NOMO-1 treated with DMSO at 0.1 percent for 48 hours (cell line): ENCODE results near the gene SERTM2.
A peak's percentile ranks its signal among the peaks of the same experiment; 100 is the strongest.
"Not testable (repeated sequence)": the region's sequence is repeated elsewhere in the genome, so short reads cannot be mapped to it uniquely, and the experiment has no call there.

ENCODE experiments used
- DNase-seq: peaks from one replicate; lab custom pipeline; 2025; ENCODE audit not compliant: unreplicated experiment; lab: John Stamatoyannopoulos, UW

The SERTM2 gene

GRCh38 chrX:111511477-111511876 is at the start of gene SERTM2:
TSS of gene SERTM2 (plus strand) at chrX:111511645. CDS start at chrX:111518858, 7,213 bp downstream.
- DNase-seq = peak; percentile 77

GRCh38 chrX:111465669-111466068 is 45.8 kb upstream of the SERTM2 start:
- no peak for DNase-seq

DNA sequence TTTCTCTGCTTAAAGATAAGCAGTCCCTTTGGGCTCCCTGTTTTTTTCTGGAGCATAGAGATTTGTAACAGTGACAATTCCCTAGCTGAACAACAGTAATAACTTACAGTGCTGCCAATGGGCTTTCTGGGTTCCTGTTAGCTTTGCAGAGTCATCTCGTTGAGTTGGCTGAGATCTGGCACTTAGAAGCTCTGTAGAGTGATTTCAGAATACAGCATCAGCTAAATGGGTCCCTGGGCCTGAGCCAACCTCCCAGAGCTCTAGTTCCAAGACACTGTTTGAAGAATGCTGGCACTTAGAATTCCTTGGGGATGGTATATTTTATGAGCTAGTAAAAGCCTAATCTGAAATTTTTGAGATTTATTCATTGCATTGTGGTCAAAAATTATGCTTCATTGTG is 43.5 kb upstream of the SERTM2 start:
- no peak for DNase-seq

GRCh38 chrX:111470681-111471403 is 40.6 kb upstream of the SERTM2 start:
- DNase-seq = no peak

- DNase-seq = no peak
These were observed 29.5 kb upstream of the SERTM2 start for GRCh38 chrX:111481896-111482295.

GRCh38 chrX:111483135-111483534 is 28.3 kb upstream of the SERTM2 start:
- no peak for DNase-seq

DNA sequence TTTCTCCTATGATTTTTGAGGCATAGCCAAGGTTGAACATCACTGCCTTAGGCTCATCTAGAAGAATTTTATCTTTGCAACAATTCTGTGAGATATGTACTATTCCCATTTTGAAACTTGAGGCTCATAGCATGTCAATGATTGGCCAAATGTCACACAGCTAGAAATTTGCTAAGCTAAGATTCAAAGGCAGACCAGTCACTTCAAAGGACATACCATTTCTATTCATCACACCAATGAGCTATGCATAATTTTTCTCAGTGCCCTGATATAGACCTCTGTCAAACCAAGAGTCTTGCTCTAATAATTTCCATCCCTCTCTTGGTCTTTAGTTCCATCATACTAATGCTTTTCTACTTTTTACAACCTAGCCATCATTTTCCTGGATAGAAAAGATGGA is 27.6 kb upstream of the SERTM2 start:
- DNase-seq = no peak

- DNase-seq = peak; percentile 59
These were observed 20.8 kb upstream of the SERTM2 start for GRCh38 chrX:111490688-111491087.

- DNase-seq = no peak
These were observed 19.4 kb upstream of the SERTM2 start for GRCh38 chrX:111492085-111492484.

- DNase-seq = no peak
These were observed 12.8 kb upstream of the SERTM2 start for GRCh38 chrX:111498538-111499103.

- no peak for DNase-seq
These were observed 7.9 kb upstream of the SERTM2 start for GRCh38 chrX:111503485-111503993.

GRCh38 chrX:111504941-111505340 is 6.5 kb upstream of the SERTM2 start:
- peak; percentile 58 for DNase-seq

DNA sequence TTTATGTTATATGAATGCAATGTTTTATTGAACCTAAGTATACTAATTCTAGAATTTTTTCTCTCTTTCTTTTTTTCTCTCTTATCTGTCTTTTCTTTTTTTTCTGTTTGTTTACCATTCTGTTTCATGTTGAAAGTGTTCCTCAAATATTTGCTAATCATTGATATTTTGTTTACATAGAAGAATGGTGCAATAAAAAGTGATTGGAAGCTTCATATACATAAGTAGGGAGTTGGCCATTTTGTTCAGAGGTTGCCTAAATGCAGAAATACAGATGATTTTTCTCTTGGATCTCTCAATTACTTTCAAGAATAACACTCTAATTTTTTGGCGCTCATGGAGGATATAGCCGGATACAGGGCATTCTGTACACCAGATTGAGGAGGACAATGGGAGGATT is 5.7 kb upstream of the SERTM2 start:
- DNase-seq = no peak

- no peak for DNase-seq
These were observed 4.6 kb upstream of the SERTM2 start for GRCh38 chrX:111506826-111507225.

- no peak for DNase-seq
These were observed 3.5 kb upstream of the SERTM2 start for GRCh38 chrX:111507933-111508332.

DNA sequence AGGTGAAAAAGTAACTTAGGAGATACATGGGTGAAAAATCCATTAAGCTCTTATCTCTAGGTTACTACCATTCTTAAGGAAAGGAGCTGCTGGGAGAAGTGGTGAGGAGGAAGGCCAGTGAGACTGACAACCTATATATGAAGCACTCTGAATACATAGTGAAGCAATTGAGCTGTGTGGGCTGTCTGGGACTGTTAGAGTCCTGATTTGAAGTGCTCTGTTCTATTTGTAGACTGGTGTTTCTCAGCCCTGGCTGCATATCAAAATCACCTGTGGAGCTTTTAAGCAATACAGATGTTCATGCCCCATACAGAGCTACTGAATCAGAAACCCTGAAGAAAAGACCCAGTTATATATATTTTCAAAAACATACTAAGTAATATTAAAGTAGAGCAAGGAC is 3.9 kb downstream of the SERTM2 start:
- no peak for DNase-seq

GRCh38 chrX:111518667-111519066 is 7.2 kb downstream of the SERTM2 start:
- no peak for DNase-seq

DNA sequence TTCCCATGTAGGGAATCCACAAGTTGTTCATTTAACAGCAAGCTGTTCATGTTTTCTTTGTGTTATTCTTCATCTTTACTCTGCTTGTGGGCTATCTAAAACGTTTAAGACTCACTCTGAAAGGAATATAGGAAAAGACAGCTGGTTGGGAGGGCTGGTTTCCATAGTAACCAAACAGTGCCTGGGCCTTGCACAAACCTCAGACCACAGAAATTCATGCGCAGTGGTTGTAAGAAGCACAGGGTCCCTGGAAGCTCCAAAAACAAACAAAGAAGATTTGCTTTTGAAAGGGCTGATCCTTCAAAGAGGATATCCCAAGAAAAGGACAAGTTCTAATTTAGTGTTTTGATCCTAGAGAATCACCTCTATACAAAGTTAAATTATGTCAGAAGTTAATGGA is 7.8 kb downstream of the SERTM2 start:
- no peak for DNase-seq

DNA sequence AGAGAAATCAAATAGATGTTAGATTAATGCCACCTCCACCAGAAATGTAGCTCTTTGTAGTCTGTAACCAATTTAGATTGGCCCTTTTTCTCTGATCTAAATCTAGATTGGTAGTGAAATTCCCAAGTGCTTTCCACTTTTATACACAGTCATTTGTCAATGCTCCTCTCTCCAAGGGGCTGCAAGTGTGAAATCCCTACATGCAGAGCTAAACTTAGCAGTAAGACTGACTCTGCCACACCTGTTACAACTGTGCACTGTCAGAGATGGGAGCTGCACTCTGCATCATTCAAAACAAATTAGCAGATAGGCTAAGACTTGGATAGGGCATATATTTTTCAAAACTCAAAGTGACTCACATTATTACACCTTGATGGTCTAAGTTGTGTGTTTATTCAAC is 9.1 kb downstream of the SERTM2 start:
- no peak for DNase-seq

GRCh38 chrX:111521169-111521568 is 9.7 kb downstream of the SERTM2 start:
- no peak for DNase-seq

GRCh38 chrX:111543212-111543741 is 31.8 kb downstream of the SERTM2 start:
- DNase-seq = no peak

- DNase-seq = not testable (repeated sequence)
These were observed 37.8 kb downstream of the SERTM2 start for GRCh38 chrX:111549235-111549634.
